T-helper 1 cell treated with Interleukin-12 subunit alpha and Interleukin-12 subunit beta and Interleukin-4 antibody, amounts not matched to agents 30 ng/mL and 1 ng/mL, for 36 hours (primary cell): ENCODE results near the gene CELA2B. TPM values are rescaled to one million over a fixed set of nuclear protein-coding genes. Genes with fewer than 3 reads are reported as not detected.
"Not testable (repeated sequence)": the region's sequence is repeated elsewhere in the genome, so short reads cannot be mapped to it uniquely, and the experiment has no call there.

Experiments
- intact Hi-C: fragments of 100-400 bp; cut with micrococcal nuclease; formaldehyde crosslinking; loops from one replicate; pipeline ENCODE4 v1.15.1; 2024
- total RNA-seq: library from RNA; stranded (reverse); gene quantifications from 2 replicates; pipeline ENCODE4 v1.2.3, GENCODE V29; 2022

Gene CELA2B
- total RNA-seq, result not detected in 2 replicates

DNA sequence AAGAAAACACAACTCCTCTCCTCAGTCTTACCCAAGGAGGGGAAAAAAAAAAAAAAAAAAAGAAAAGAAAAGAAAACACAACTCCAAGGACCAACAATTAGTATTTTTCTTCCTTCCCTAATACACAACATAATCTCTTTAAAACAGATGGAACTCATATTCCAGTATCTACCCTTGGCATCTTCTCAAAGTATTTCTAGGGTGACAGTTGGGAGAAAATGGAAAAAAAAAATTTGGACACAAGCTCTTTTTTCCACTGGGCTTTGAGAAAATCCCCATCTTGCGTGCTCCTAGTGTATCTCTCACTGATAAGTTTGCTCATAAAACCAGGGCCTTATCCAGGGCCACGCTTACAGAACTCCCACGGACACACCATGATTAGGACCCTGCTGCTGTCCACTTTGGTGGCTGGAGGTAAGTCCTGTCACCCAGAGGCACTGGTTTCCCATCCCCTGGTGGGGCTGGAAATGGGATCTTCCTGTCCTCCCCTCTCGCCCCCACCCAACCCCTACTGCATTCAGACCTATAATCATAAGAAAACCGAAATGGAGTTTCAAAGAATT, at the start of gene CELA2B:
Gene CELA2B, plus strand, starts transcription at position 353 of the 563 bp plus-strand sequence. Its CDS starts 22 bp downstream, at position 375.
- intact Hi-C loops, result no loop called here

GRCh38 chr1:15426492-15427279, 49.2 kb upstream of the CELA2B start:
- intact Hi-C loops, result no loop called here

DNA sequence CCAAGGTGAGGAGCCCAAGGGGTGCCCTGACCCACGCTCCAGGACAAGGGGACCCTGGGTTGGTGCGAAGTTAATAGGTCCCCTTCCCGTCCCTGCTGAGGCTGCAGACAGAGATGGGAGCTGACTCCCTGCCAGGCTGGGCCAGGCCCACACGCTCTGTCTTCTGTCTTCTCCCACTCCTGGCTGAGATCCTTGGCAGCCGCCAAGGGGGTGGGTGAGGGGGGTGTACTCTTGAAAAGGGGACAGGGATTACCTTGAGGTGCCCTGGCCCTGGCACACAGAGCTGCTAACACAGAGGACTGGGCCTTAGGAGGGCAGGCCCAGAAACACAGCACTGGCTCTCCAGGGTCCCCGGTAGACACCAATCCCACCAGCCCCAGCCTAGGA, 48.6 kb upstream of the CELA2B start:
- intact Hi-C loops, result no loop called here

DNA sequence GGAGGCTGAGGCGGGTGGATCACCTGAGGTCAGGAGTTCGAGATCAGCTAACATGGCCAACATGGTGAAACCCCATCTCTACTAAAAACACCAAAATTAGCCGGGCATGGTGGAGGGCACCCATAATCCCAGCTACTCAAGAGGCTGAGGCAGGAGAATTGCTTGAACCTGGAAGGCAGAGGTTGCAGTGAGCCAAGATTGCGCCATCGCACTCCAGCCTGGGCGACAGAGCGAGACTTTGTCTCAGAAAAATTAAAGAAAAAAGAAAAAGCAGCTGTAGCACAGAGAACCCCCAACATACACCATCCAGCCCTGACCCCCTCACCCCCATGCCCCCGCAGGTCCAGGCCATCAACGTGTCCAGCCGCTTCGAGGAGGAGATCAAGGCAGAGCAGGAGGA, 47.7 kb upstream of the CELA2B start:
- intact Hi-C loops, result not testable (repeated sequence)

DNA sequence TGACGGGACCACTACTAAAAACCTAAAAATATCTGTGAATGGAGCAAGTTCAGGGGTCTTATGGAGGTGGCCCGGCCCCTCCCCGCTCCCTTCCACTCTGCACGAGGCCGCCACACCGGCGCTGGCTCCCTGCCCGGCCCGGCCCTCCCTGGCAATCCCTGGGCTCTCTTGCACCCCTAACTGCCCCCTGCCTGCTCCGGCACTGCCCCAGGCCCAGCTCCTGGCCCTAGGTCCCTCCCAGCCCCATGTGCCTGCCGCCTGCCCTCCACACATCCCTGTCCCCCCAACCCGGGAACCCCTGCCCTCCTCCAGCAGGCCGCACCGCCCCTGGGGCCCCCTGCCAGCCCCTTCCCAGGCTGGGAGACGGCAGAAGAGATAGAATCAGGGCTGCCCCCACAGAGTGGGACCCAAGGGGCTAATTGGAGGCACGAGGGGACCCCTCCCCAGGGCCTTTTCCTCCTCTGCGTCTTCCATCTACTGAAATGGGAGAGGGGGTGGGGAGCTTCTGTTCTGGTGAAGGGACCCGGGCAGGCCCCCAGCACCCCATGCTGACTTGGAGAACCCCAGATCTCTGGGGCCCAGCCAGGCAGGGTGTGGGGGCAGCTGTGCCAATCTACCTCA, 47.0 kb upstream of the CELA2B start:
- intact Hi-C loops, result no loop called here

- intact Hi-C loops, result loop anchor here (2.0 kb wide), 2 partner anchors 13 to 21 kb away; partner anchors contain the start of gene EFHD2
These were observed 46.2 kb upstream of the CELA2B start for GRCh38 chr1:15429701-15430149.

DNA sequence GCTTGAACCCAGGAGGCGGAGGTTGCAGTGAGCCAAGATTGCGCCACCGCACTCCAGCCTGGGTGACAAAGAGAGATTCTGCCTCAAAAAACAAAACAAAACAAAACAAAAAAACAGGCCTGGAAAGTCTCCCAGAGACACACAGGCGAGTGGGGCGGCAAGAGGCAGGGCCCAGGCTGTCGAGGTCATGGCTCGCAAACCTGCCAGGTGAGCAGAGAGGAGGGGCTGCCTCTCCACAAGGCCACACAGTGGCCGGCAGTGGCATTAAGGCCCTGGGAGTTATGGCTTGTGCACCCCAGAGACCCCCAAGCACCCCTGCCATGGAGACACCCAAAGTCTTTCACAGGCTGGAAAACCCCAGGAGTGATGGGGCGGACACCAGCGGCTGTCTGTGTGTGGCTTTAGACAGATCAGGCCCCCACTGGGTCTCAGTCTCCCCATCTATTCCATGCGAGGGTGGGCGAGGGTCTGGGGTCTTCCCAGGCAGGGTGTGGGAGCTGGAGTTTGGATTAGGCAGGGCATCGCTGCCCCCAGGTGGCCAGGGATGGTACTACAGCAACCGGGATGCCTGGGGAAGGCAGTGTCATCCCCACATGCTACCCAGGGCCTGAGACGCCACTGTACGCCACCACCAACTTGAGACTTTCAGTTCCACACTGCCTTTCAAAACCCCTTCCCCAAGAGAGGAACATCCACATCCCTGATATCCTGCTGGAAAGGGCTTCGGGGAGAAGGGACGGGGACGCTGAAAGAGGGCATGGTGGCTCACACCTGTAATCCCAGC, 44.9 kb upstream of the CELA2B start:
- intact Hi-C loops, result loop anchor here (1.0 to 2.0 kb wide), 4 partner anchors 14 to 303 kb away; partner anchors contain the start of gene EFHD2

DNA sequence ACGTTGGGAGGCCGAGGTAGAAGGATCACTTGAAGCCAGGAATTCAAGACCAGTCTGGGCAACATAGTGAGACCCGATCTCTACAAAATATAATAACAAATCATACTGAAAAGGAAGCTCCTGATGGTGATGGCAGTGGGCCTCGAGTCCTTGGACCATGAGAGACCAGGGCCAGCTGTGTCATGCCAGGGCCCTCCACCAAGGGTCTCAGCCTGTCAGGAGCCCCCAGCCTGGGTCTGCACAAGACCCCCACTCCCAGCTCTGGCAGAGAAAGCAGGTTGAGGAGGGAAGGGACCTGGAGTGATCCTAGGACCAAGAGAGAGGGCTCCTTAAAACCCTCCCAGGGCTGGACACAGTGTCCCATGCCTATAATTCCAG, 44.3 kb upstream of the CELA2B start:
- intact Hi-C loops, result loop anchor here (1.0 to 2.0 kb wide), 4 partner anchors 15 to 303 kb away; partner anchors contain the start of gene EFHD2

DNA sequence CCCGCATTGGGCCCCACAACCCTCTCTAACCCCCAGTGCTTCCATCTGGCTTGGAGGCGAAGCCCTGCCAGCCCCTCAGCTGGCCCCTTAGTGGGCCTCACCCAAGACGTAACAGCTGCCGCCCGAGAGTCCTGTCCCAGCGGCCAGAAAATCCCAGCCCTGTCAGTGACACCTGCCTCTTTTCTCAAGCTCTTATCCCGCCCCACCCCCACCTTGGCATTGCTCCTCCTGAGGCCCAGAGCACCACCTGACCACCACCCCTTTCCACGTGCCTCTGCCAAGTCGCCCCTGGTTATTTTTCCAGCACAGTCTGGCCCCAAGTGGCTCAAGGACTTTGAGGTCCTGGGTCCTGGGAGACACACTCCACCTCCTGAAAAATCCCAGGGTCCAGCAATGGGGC, 43.6 kb upstream of the CELA2B start:
- intact Hi-C loops, result no loop called here

DNA sequence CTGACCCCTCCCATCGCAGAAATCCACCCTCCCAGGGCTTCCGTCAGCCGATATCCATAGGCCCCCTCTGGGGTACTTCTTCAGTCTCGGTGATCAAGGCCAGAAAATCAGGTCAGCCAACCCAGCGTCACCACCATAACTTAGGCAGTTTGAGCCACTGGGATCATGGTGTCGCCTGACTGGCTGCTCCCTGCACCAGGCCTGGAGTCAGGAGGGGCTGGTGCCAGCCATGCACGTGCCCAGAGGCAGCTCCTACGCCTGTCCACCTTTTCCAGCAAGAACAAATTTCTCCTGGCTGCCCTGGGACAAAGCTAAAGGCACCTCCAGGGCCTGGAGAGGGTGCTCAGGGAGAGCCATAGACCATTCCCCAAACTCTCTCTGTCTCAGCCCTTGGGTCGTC, 42.4 kb upstream of the CELA2B start:
- intact Hi-C loops, result no loop called here

- intact Hi-C loops, result not testable (repeated sequence)
These were observed 41.2 kb upstream of the CELA2B start for GRCh38 chr1:15434739-15435138.

GRCh38 chr1:15435239-15436077, 40.4 kb upstream of the CELA2B start:
- intact Hi-C loops, result no loop called here

DNA sequence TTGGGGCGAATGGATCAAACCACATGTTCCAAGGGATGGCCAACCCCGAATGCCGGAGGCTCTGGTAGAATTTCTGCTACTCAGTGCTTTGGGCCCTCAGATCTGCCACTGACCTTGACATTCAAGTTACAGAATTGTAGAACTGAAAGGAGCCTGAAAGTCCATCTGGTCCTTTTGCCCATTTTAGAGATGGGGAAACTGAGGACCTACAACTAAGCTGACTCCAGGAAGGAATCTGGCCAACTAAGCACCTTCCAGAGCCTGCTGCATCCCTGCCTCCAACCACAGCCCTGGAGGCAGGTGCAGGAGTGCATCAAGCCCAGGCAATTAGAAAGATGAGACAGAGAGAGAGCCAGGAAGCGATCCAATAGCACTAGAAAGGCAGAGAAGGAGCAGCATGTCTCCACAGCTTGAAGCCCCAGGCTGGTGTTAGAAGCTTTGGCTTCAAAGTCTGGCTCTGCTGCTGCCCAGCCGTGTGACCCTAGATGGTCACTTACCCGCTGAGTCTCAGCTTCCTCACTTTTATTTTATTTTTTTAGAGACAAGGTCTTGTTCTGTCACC, 38.9 kb upstream of the CELA2B start:
- intact Hi-C loops, result no loop called here

GRCh38 chr1:15439325-15439724, 36.6 kb upstream of the CELA2B start:
- intact Hi-C loops, result no loop called here

DNA sequence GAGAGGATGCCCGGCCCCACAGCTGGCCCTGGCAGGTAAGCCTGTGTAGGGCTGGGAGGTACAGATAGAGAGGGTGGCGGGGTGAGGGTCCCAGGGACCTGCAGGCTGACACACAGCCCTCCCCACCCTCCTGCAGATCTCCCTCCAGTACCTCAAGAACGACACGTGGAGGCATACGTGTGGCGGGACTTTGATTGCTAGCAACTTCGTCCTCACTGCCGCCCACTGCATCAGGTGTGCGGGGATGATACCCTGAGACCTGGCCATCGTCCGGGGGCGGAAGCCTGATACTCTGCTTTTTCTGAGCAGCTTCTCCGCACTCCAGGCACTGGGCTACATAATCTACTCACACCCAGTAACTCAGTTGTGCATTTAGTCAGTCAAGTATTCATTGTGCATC, 35.5 kb upstream of the CELA2B start:
- intact Hi-C loops, result no loop called here

DNA sequence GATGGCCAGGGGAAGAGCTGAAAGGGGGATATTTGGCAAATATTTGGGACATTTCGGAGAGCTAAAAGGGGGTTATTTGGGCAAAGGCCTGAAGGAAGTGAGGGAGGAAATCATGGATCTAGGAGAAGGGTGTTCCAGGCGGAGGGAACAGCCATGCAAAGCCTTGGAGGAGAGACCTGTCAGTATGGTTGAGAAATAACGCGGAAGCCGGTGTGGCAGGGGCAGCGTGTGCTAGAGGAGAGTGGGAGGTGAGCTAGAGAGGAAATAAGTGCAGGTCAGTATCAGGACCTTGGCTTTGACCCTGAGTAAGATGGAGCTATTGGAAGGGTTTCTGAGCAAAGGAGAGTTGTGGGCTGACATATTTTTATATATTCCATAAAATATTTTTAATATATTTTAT, 34.7 kb upstream of the CELA2B start:
- intact Hi-C loops, result no loop called here

DNA sequence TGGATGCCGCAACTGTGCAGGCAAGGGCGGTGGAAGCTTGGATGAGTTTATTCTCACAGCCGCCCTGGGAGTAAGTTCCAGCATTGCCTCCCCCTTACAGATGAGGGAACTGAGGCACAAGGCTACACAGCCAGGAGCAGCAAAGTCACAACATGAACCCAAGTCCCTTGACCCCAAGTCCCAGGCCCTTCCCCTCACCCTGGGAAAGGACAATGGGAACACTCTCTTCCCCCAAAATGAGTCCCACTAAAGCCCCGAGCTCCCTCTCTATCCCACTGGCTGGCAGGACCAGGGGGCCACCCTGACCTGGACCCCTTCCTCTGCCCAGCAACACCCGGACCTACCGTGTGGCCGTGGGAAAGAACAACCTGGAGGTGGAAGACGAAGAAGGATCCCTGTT, 33.8 kb upstream of the CELA2B start:
- intact Hi-C loops, result no loop called here

DNA sequence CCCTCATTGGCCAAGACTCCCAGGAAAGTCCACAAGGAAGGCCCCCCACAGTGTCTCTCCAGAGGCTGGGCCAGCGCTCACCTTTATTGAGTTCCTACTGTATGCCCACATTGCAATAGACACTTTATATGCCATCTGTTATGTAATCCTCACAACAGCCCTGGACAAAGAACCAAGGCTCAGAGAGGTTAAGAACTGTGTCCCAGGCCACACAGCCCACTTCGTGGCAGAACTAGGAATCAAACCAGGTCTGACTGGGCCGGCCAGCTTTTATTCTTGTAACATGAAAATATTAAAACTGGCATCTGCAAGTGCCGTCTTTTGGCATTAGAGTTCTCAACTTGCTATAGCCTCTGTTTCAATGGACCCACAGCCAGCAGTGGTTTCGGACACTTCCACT, 33.1 kb upstream of the CELA2B start:
- intact Hi-C loops, result no loop called here

DNA sequence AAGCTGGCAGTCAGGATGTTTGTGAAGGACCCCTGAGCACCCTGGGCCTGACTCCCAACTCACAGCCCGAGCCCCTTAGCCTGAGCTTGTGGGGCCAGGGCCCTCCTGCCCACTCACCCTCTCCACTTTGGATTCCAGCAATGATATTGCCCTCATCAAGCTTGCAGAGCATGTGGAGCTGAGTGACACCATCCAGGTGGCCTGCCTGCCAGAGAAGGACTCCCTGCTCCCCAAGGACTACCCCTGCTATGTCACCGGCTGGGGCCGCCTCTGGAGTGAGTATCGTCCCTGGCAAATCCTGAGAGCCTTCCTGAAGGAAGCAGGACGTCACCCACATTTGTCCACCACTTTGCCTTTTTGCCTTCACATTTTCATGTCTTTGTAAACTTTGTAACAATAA, 32.6 kb upstream of the CELA2B start:
- intact Hi-C loops, result no loop called here
